Ishikawa (cell line): Measurements from ENCODE around the gene ROBO2.

ENCODE experiments used
- CEBPB ChIP-seq: IDR thresholded peaks from 2 replicates; pipeline ENCODE4 v1.6.1; 2012
- CREB1 ChIP-seq: IDR thresholded peaks from 2 replicates; pipeline ENCODE4 v1.6.1; 2012; ENCODE audit warnings: low read depth
- EGR1 ChIP-seq: IDR thresholded peaks from 2 replicates; pipeline ENCODE4 v1.6.1; 2012
- EP300 ChIP-seq: IDR thresholded peaks from 2 replicates; pipeline ENCODE4 v1.6.1; 2012; ENCODE audit warnings: borderline replicate concordance
- FOXM1 ChIP-seq: IDR thresholded peaks from 2 replicates; pipeline ENCODE4 v1.6.1; 2012; ENCODE audit warnings: low read depth, borderline replicate concordance
- MAX ChIP-seq: IDR thresholded peaks from 2 replicates; pipeline ENCODE4 v1.6.1; 2012
- NFIC ChIP-seq: IDR thresholded peaks from 2 replicates; pipeline ENCODE4 v1.6.1; 2012
- RAD21 ChIP-seq: IDR thresholded peaks from 2 replicates; pipeline ENCODE4 v1.6.1; 2012; ENCODE audit warnings: low read depth
- REST ChIP-seq: IDR thresholded peaks from 2 replicates; pipeline ENCODE4 v1.6.1; 2012; ENCODE audit warnings: low read depth, mild to moderate bottlenecking
- TAF1 ChIP-seq: IDR thresholded peaks from 2 replicates; pipeline ENCODE4 v1.6.1; 2012; ENCODE audit warnings: low read depth, mild to moderate bottlenecking
- TEAD4 ChIP-seq: IDR thresholded peaks from 2 replicates; pipeline ENCODE4 v1.6.1; 2012
- USF1 ChIP-seq: IDR thresholded peaks from 2 replicates; pipeline ENCODE4 v1.6.1; 2012
- YY1 ChIP-seq: IDR thresholded peaks from 2 replicates; pipeline ENCODE4 v1.6.1; 2012; ENCODE audit warnings: low read depth
- ZBTB7A ChIP-seq: IDR thresholded peaks from 2 replicates; pipeline ENCODE4 v1.6.1; 2012; ENCODE audit warnings: low read depth

GRCh38 chr3:77267589-77267988, 227.7 kb downstream of the ROBO2 start:
- TF ChIP-seq MAX (no peak), EP300 (no peak), FOXM1 (no peak), EGR1 (no peak), CEBPB (no peak), CREB1 (no peak), RAD21 (no peak), TEAD4 (no peak), TAF1 (no peak), NFIC (no peak), REST (no peak), USF1 (no peak), YY1 (no peak), ZBTB7A (no peak)
